ENCODE results near the gene WDR4.

DNA sequence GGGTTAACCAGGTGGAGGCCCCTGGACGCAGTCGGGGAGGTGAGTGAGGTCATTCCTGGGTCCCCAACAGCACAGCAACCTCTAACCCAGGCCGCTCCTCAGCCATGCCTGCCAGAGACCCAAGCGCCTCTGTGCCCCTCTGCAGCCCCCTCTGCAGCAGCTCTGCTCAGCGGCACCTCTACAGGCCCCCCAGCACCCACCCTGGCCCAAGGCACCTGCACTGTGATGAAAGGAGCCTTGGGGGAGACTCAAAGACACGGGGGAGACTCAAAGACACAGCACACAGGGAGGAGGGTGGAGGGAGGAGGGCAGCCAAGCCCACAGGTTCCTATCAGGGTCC lies 19.5 kb downstream of the WDR4 start:
- TF ChIP-seq, protein P1, sequence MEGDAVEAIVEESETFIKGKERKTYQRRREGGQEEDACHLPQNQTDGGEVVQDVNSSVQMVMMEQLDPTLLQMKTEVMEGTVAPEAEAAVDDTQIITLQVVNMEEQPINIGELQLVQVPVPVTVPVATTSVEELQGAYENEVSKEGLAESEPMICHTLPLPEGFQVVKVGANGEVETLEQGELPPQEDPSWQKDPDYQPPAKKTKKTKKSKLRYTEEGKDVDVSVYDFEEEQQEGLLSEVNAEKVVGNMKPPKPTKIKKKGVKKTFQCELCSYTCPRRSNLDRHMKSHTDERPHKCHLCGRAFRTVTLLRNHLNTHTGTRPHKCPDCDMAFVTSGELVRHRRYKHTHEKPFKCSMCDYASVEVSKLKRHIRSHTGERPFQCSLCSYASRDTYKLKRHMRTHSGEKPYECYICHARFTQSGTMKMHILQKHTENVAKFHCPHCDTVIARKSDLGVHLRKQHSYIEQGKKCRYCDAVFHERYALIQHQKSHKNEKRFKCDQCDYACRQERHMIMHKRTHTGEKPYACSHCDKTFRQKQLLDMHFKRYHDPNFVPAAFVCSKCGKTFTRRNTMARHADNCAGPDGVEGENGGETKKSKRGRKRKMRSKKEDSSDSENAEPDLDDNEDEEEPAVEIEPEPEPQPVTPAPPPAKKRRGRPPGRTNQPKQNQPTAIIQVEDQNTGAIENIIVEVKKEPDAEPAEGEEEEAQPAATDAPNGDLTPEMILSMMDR (IDR thresholded peaks at IDR 0.05): no peak
- TF ChIP-seq POLR2A (IDR thresholded peaks at IDR 0.05): no peak
